Fibroblast of pulmonary artery (primary cell): ENCODE measurements around the gene SCAMP2.

Experiments used
- DNase-seq: peaks from one replicate; pipeline ENCODE4 v3.0.0-alpha.2; 2010; ENCODE audit warnings: low read depth
- H3K4me3 ChIP-seq: replicated peaks from 2 replicates; pipeline ENCODE4 v1.5.1; 2011; ENCODE audit warnings: low read depth, mild to moderate bottlenecking, control low read depth, low read length, moderate library complexity
- TF ChIP-seq, protein P1 (sequence below): IDR thresholded peaks from 2 replicates; pipeline ENCODE4 v1.5.1; 2011; ENCODE audit warnings: mild to moderate bottlenecking, control low read depth, low read length, inconsistent platforms; ENCODE audit errors: missing control alignments

Gene SCAMP2

GRCh38 chr15:74906450-74907162 is 33.4 kb upstream of the SCAMP2 start, which contains the start of gene FAM219B:
Gene FAM219B (minus strand): TSS chr15:74906851. CDS start chr15:74906800, 51 bp downstream.
- peak within 1 kb of the TSS; percentile 82 for H3K4me3 ChIP-seq
- TF ChIP-seq, protein P1, sequence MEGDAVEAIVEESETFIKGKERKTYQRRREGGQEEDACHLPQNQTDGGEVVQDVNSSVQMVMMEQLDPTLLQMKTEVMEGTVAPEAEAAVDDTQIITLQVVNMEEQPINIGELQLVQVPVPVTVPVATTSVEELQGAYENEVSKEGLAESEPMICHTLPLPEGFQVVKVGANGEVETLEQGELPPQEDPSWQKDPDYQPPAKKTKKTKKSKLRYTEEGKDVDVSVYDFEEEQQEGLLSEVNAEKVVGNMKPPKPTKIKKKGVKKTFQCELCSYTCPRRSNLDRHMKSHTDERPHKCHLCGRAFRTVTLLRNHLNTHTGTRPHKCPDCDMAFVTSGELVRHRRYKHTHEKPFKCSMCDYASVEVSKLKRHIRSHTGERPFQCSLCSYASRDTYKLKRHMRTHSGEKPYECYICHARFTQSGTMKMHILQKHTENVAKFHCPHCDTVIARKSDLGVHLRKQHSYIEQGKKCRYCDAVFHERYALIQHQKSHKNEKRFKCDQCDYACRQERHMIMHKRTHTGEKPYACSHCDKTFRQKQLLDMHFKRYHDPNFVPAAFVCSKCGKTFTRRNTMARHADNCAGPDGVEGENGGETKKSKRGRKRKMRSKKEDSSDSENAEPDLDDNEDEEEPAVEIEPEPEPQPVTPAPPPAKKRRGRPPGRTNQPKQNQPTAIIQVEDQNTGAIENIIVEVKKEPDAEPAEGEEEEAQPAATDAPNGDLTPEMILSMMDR: no peak
- peak; percentile 86 for DNase-seq

GRCh38 chr15:74906067-74906449 is 32.9 kb upstream of the SCAMP2 start:
- TF ChIP-seq, protein P1: no peak
- peak overlapping the region; percentile 82 for H3K4me3 ChIP-seq
- DNase-seq: peak; percentile 20

GRCh38 chr15:74904190-74904805 is 31.1 kb upstream of the SCAMP2 start:
- TF ChIP-seq, protein P1: no peak
- H3K4me3 ChIP-seq: no peak overlapping the region
- no peak for DNase-seq

GRCh38 chr15:74903676-74904075 is 30.5 kb upstream of the SCAMP2 start:
- no peak overlapping the region for H3K4me3 ChIP-seq
- no peak for DNase-seq
- TF ChIP-seq, protein P1: no peak

DNA sequence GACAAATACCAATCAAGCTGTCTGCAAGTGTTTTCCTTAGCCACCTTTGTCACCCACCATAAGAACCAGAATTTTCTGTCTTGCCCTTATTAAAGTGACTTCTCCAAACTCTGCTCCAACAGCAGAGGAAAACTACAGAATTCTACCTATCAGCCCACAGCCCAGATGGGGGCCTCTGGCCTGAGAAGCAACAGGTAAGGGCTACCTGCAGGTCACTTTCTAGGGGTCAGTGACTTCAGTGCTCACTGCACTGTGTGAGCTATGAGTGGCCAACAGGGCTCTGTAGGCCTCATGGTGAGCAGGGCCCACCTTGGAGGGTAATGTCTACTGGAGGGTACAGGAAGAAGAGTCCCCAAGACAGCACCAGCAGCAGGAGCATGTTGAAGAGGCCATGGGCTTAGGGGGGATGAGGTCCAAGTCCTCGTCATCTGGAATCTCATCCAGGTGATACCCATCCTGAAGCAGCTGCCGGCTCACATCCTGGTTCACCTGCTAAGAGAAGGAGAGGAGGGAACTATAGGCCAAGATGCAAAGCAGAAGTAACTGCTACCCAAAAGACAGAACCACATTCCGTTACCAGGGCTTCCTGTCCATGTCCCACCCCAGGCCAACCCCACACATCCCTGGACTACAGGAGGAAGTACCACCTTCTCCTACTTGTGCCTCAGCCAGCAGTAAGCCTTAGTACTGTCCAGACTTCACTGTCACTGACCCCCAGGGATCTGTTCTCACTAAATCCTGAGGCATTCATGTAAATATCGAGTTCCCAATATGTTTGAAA is 29.3 kb upstream of the SCAMP2 start:
- TF ChIP-seq, protein P1: no peak
- H3K4me3 ChIP-seq: no peak overlapping the region

GRCh38 chr15:74901612-74902063 is 28.5 kb upstream of the SCAMP2 start:
- H3K4me3 ChIP-seq: no peak overlapping the region
- peak; percentile 67 for DNase-seq
- TF ChIP-seq, protein P1: peak; percentile 81

More for the DNA sequence above, 29.3 kb upstream of the SCAMP2 start:
- no peak for DNase-seq
